Measurements from ENCODE around the gene CNOT9. TPM values are rescaled to one million over a fixed set of nuclear protein-coding genes. Genes with fewer than 3 reads are reported as not detected.

The CNOT9 gene
- total RNA-seq, 1 experiment from 2014 or later = 59.9 TPM

- Mint-ChIP-seq H3K36me3 (ENCODE audit: insufficient read depth, unreplicated experiment) (no peaks in the 10 kb centered on the region), H3K4me1 (ENCODE audit: low read depth, unreplicated experiment) (no peaks in the 10 kb centered on the region), H3K4me3 (ENCODE audit: unreplicated experiment) (no peak overlapping the region), H3K27me3 (ENCODE audit: insufficient read depth, unreplicated experiment) (peaks cover 11% of the 10 kb centered on the region), H3K27ac (ENCODE audit: unreplicated experiment) (no peak overlapping the region), H3K9me3 (ENCODE audit: unreplicated experiment) (no peaks in the 10 kb centered on the region)
- H3K36me3 ChIP-seq (ENCODE audit: control insufficient read depth, insufficient read depth, low read length) = no peaks in the 10 kb centered on the region
- ChIA-PET CTCF (no interaction called here), POLR2A (no interaction called here)
- H3K4me1 ChIP-seq = no peaks in the 10 kb centered on the region
- TF ChIP-seq CTCF (IDR thresholded peaks at IDR 0.05; ENCODE audit: insufficient read depth in 1 of 2, low read depth in 1 of 2, low read length in 1 of 2, severe bottlenecking in 1 of 2, unreplicated experiment in 1 of 2) = no peak
- no TSS peak for BruUV-seq (replicated peaks)
- H3K27me3 ChIP-seq (replicated peaks; ENCODE audit: control insufficient read depth, insufficient read depth, low read length) = no peaks in the 10 kb centered on the region
- no peak overlapping the region for H3K4me3 ChIP-seq (ENCODE audit: low read depth, low read length)
- H3K9me3 ChIP-seq = no peaks in the 10 kb centered on the region
- no peak for DNase-seq
- intact Hi-C loops (cut with micrococcal nuclease; ENCODE audit: unreplicated experiment) = no loop called here
These were observed 36.8 kb downstream of the CNOT9 start for GRCh38 chr2:218605432-218605831.

GRCh38 chr2:218607436-218608115 is 38.9 kb downstream of the CNOT9 start, which contains the start of gene PLCD4:
Gene PLCD4, plus strand, starts transcription at chr2:218607899. Its CDS starts 7,841 bp downstream, at chr2:218615740.
- intact Hi-C loops (cut with micrococcal nuclease; ENCODE audit: unreplicated experiment) = no loop called here

GRCh38 chr2:218615868-218616315 is 47.3 kb downstream of the CNOT9 start:
- Histone ChIP-seq H3K4me1 (no peaks in the 10 kb centered on the region), H3K27me3 (replicated peaks; ENCODE audit: control insufficient read depth, insufficient read depth, low read length) (no peaks in the 10 kb centered on the region), H3K9me3 (no peaks in the 10 kb centered on the region), H3K36me3 (ENCODE audit: control insufficient read depth, insufficient read depth, low read length) (no peaks in the 10 kb centered on the region), H3K4me3 (ENCODE audit: low read depth, low read length) (no peak overlapping the region)
- DNase-seq = no peak
- no peak overlapping the region for H3K27ac Mint-ChIP-seq (ENCODE audit: unreplicated experiment)
- H3K4me1 Mint-ChIP-seq (ENCODE audit: low read depth, unreplicated experiment) = peaks cover 5% of the 10 kb centered on the region
- POLR2A ChIA-PET = interaction anchor here (0.6 kb wide), 1 partner anchor 154 kb away, joined by 3 read pairs; no protein-coding TSS in a partner anchor
- BruUV-seq (replicated peaks) = no TSS peak
- intact Hi-C loops (cut with micrococcal nuclease; ENCODE audit: unreplicated experiment) = no loop called here
- CTCF ChIA-PET = no interaction called here
- H3K27me3 Mint-ChIP-seq (ENCODE audit: insufficient read depth, unreplicated experiment) = peaks cover 3% of the 10 kb centered on the region
- no peaks in the 10 kb centered on the region for H3K36me3 Mint-ChIP-seq (ENCODE audit: insufficient read depth, unreplicated experiment)
- TF ChIP-seq CTCF (IDR thresholded peaks at IDR 0.05; ENCODE audit: insufficient read depth in 1 of 2, low read depth in 1 of 2, low read length in 1 of 2, severe bottlenecking in 1 of 2, unreplicated experiment in 1 of 2) = no peak
- H3K9me3 Mint-ChIP-seq (ENCODE audit: unreplicated experiment) = no peaks in the 10 kb centered on the region
- H3K4me3 Mint-ChIP-seq (ENCODE audit: unreplicated experiment) = no peak overlapping the region

More at GRCh38 chr2:218607436-218608115, 38.9 kb downstream of the CNOT9 start, which contains the start of gene PLCD4:
- BruUV-seq (replicated peaks) = no TSS peak
- POLR2A ChIA-PET = no interaction called here
- CTCF ChIA-PET = no interaction called here
- H3K9me3 Mint-ChIP-seq (ENCODE audit: unreplicated experiment) = no peaks in the 10 kb centered on the region
- H3K4me1 Mint-ChIP-seq (ENCODE audit: low read depth, unreplicated experiment) = no peaks in the 10 kb centered on the region
- Histone ChIP-seq H3K4me3 (ENCODE audit: low read depth, low read length) (no peak within 1 kb of the TSS), H3K27me3 (replicated peaks; ENCODE audit: control insufficient read depth, insufficient read depth, low read length) (no peaks in the 10 kb centered on the region), H3K9me3 (no peaks in the 10 kb centered on the region), H3K36me3 (ENCODE audit: control insufficient read depth, insufficient read depth, low read length) (no peaks in the 10 kb centered on the region), H3K4me1 (no peaks in the 10 kb centered on the region)
- no peak within 1 kb of the TSS for H3K27ac Mint-ChIP-seq (ENCODE audit: unreplicated experiment)
- no peaks in the 10 kb centered on the region for H3K36me3 Mint-ChIP-seq (ENCODE audit: insufficient read depth, unreplicated experiment)
- peaks cover 14% of the 10 kb centered on the region for H3K27me3 Mint-ChIP-seq (ENCODE audit: insufficient read depth, unreplicated experiment)
- no peak for DNase-seq
- TF ChIP-seq CTCF (IDR thresholded peaks at IDR 0.05; ENCODE audit: insufficient read depth in 1 of 2, low read depth in 1 of 2, low read length in 1 of 2, severe bottlenecking in 1 of 2, unreplicated experiment in 1 of 2) = no peak
- H3K4me3 Mint-ChIP-seq (ENCODE audit: unreplicated experiment) = no peak within 1 kb of the TSS
